ENCODE results near the gene MROH2A. TPM values are rescaled to one million over a fixed set of nuclear protein-coding genes. Genes with fewer than 3 reads are reported as not detected.

MROH2A gene
- polyA plus RNA-seq, 3 donors: not detected

DNA sequence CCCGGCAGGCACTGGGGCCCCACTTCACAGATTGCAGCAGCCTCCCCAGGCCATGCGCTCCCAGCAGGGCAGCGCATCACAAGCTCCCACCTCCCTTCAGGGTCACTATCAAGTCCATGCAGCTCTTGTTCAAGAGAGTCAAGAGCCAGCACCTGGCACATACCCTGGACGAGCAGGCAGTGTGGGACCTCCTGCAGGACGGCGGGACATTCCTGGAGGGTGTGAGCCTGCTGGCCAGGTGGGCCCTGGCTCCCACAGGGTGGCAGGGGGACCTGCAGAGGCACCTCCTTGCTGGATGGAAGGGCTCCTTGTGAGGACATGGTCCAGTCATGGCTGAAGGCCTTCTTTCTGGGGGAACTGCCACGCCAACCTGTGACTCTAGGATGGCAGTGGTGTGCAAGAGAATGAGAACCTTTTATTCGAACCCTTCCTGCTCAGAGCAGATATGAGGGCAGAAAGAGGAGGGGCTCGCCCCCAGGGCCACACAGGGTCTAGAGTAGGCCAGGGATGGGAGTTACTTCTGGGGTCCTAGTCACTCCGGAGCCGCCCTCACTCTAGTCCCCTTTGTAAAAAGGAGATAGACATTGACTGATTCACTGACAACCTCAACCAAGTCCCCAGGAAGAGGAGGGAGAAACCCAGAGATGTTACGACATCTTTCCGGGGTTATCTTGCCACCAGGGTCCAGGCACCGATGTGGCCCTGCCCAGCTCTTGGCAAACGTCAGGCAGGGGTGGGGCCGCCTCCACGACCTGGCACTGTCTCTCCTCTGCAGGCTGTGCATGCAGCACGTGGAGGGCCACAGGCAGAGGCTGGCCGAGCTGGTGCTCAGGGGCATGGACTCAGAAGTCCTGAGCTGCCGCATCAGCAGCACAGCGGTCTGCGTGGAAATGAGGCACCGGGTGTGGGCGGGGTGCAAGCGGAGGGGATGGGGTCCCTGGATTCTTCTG is 44.9 kb downstream of the MROH2A start:
- intact Hi-C loops (cut with micrococcal nuclease): no loop called here
- Mint-ChIP-seq H3K27ac (no peak overlapping the region), H3K27me3 (ENCODE audit: low read depth in 3 of 3) (peaks cover 4 to 6% (median 5%) of the 10 kb centered on the region in 3 donors), H3K4me1 (peaks cover 7% of the 10 kb centered on the region), H3K4me3 (no peak overlapping the region), H3K36me3 (no peaks in the 10 kb centered on the region), H3K9me3 (peaks cover 0 to 8% (median 0%) of the 10 kb centered on the region in 7 donors)
- Histone ChIP-seq H3K27me3 (ENCODE audit: control insufficient read depth in 2 of 2, insufficient read depth in 2 of 2, low read length in 2 of 2) (no peaks in the 10 kb centered on the region), H3K4me1 (ENCODE audit: control insufficient read depth in 1 of 2, insufficient read depth in 2 of 2, low read length in 2 of 2) (peaks cover 4 to 8% of the 10 kb centered on the region in 2 donors), H3K9me3 (replicated peaks in 1 of 2; ENCODE audit: control insufficient read depth in 1 of 2, insufficient read depth in 1 of 2, low read length in 2 of 2) (no peaks in the 10 kb centered on the region), H3K9ac (ENCODE audit: insufficient read depth, low read length, poor library complexity, severe bottlenecking) (peak overlapping the region; percentile 4), H2AFZ (ENCODE audit: insufficient read depth, low read depth, low read length, poor library complexity, severe bottlenecking) (no peak overlapping the region), H3K27ac (ENCODE audit: low read depth in 1 of 2, low read length in 2 of 2) (no peak overlapping the region), H3K4me2 (replicated peaks; ENCODE audit: extremely low read depth, low read length, poor library complexity, severe bottlenecking) (no peak overlapping the region), H4K20me1 (ENCODE audit: insufficient read depth, low read length) (no peaks in the 10 kb centered on the region), H3K79me2 (ENCODE audit: insufficient read depth, low read length) (no peaks in the 10 kb centered on the region), H3K4me3 (replicated peaks in 1 of 3; ENCODE audit: low read depth in 2 of 3, low read length in 3 of 3) (no peak overlapping the region), H3K36me3 (replicated peaks in 1 of 2; ENCODE audit: control insufficient read depth in 1 of 2, insufficient read depth in 2 of 2, low read length in 2 of 2) (no peaks in the 10 kb centered on the region)
- TF ChIP-seq CTCF (IDR thresholded peaks at IDR 0.05): no peak
- no peak for DNase-seq
- WGBS (ENCODE audit: insufficient coverage): 75% methylated on average over 19 of the region's 25 CpGs

DNA sequence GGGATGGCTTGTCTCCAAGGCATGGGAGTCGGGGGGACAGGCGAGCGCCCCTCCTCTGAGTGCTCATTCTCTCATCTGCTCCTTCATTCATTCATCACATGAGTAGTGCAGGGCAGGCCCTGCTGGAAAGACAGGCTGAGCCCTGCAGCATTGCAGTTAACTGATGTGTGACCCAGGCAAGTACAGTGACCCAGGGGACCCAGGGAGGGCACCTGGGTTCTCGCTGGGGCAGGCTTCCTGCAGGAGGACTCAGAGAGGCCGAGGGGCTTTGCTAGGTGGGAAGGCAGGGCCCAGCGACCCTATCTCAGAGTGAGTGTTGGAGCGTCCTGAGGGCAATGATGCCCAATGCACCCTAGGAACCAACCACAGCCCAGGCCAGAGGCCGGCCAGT is 45.6 kb downstream of the MROH2A start:
- no peak overlapping the region for H3K4me2 ChIP-seq (replicated peaks; ENCODE audit: extremely low read depth, low read length, poor library complexity, severe bottlenecking)
- H3K4me3 ChIP-seq (replicated peaks in 1 of 3; ENCODE audit: low read depth in 2 of 3, low read length in 3 of 3): no peak overlapping the region
- peak overlapping the region; percentile 4 for H3K9ac ChIP-seq (ENCODE audit: insufficient read depth, low read length, poor library complexity, severe bottlenecking)
- DNase-seq: no peak
- intact Hi-C loops (cut with micrococcal nuclease): no loop called here
- Mint-ChIP-seq H3K36me3 (no peaks in the 10 kb centered on the region), H3K27me3 (ENCODE audit: low read depth in 3 of 3) (peaks cover 4 to 6% (median 5%) of the 10 kb centered on the region in 3 donors), H3K27ac (no peak overlapping the region), H3K4me3 (no peak overlapping the region), H3K4me1 (peaks cover 7% of the 10 kb centered on the region), H3K9me3 (peaks cover 0 to 8% (median 0%) of the 10 kb centered on the region in 7 donors)
- no peaks in the 10 kb centered on the region for H4K20me1 ChIP-seq (ENCODE audit: insufficient read depth, low read length)
- H3K79me2 ChIP-seq (ENCODE audit: insufficient read depth, low read length): no peaks in the 10 kb centered on the region
- no peaks in the 10 kb centered on the region for H3K9me3 ChIP-seq (replicated peaks in 1 of 2; ENCODE audit: control insufficient read depth in 1 of 2, insufficient read depth in 1 of 2, low read length in 2 of 2)
- no peak overlapping the region for H2AFZ ChIP-seq (ENCODE audit: insufficient read depth, low read depth, low read length, poor library complexity, severe bottlenecking)
- no peaks in the 10 kb centered on the region for H3K36me3 ChIP-seq (replicated peaks in 1 of 2; ENCODE audit: control insufficient read depth in 1 of 2, insufficient read depth in 2 of 2, low read length in 2 of 2)
- TF ChIP-seq CTCF (IDR thresholded peaks at IDR 0.05): no peak
- no peak overlapping the region for H3K27ac ChIP-seq (ENCODE audit: low read depth in 1 of 2, low read length in 2 of 2)
- 98% methylated on average over 5 of the region's 8 CpGs for WGBS (ENCODE audit: insufficient coverage)
- no peaks in the 10 kb centered on the region for H3K27me3 ChIP-seq (ENCODE audit: control insufficient read depth in 2 of 2, insufficient read depth in 2 of 2, low read length in 2 of 2)
- H3K4me1 ChIP-seq (ENCODE audit: control insufficient read depth in 1 of 2, insufficient read depth in 2 of 2, low read length in 2 of 2): peaks cover 4 to 8% of the 10 kb centered on the region in 2 donors
